Esophagus muscularis mucosa (tissue), 4 donors: ENCODE measurements around the gene KIF3A.

Source experiments
- CTCF ChIP-seq, 3 experiments: fragments of 200-600 bp in 2 of 3; fragments of 450-650 bp in 1 of 3; sonication (generic) in 2 of 3; IDR thresholded peaks; one replicate each; pipeline ENCODE4 v1.5.1; 2017 to 2019; ENCODE audit warnings: antibody characterized with exemption in 3 of 3, mild to moderate bottlenecking in 2 of 3, moderate library complexity in 1 of 3
- EP300 ChIP-seq: sonication (generic); formaldehyde crosslinking; IDR thresholded peaks from one replicate; pipeline ENCODE4 v1.6.1; 2017; ENCODE audit warnings: antibody characterized with exemption
- POLR2A ChIP-seq: fragments of 450-650 bp; IDR thresholded peaks from one replicate; pipeline ENCODE4 v1.6.1; 2017; ENCODE audit warnings: antibody characterized with exemption, moderate library complexity, mild to moderate bottlenecking, low read depth
- POLR2AphosphoS5 ChIP-seq, 2 donors: sonication (generic); formaldehyde crosslinking; IDR thresholded peaks; one replicate each; pipeline ENCODE4 v1.6.1; 2017; ENCODE audit warnings: antibody characterized with exemption in 2 of 2

GRCh38 chr5:132708645-132709044, 28.7 kb downstream of the KIF3A start:
- TF ChIP-seq CTCF (IDR thresholded peaks at IDR 0.05) (no peak), POLR2A (no peak), EP300 (no peak), POLR2AphosphoS5 (IDR thresholded peaks at IDR 0.05) (no peak)
